NCI-H82 (cell line): ENCODE data around the gene HOXD10.
A peak's percentile ranks its signal among the peaks of the same experiment; 100 is the strongest.

Source experiments
- DNase-seq: peaks from one replicate; lab custom pipeline; 2025; lab: John Stamatoyannopoulos, UW

Gene HOXD10

DNA sequence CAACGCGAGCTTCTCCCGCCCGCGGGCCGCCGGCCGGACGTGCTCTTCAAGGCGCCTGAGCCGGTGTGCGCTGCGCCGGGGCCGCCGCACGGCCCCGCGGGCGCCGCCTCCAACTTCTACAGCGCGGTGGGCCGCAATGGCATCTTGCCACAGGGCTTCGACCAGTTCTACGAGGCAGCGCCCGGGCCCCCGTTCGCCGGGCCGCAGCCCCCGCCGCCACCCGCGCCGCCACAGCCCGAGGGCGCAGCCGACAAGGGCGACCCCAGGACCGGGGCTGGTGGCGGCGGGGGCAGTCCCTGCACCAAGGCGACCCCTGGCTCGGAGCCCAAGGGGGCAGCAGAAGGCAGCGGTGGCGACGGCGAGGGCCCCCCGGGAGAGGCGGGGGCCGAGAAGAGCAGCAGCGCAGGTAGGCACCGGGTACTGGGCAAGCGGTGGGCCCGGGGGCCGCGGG, 8.8 kb upstream of the HOXD10 start:
- no peak for DNase-seq

DNA sequence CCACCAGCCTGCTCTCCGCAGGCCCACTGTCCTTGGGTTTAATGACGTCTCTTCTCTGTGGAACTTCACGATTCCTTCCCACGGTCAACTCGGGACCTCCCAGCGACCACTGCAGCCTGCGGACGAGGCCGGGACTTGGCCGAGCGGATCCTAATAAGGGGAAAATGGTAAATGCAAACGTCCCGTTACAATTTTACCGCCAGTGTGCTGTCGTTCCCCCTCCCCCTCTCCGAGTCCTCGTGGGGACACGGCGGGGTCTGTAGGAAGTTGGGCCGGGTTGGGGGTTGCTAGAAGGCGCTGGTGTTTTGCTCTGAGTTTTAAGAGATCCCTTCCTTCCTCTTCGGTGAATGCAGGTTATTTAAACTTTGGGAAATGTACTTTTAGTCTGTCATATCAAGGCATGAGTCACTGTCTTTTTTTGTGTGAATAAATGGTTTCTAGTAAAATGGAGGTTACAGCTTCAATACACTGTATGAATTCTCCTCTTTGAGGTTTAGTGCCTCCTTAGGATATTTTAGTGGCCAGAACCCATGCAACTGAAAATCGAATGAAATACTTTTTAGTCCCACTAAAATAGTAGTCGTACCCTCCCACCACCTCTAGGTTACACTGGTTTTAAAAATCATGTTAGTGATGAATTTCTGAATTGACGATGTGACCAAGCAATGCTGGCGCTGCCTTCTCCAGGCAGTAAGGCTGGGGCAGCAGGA, 7.2 kb upstream of the HOXD10 start:
- no peak for DNase-seq

- DNase-seq = no peak
Measured at GRCh38 chr2:176109946-176110345, 6.6 kb upstream of the HOXD10 start.

DNA sequence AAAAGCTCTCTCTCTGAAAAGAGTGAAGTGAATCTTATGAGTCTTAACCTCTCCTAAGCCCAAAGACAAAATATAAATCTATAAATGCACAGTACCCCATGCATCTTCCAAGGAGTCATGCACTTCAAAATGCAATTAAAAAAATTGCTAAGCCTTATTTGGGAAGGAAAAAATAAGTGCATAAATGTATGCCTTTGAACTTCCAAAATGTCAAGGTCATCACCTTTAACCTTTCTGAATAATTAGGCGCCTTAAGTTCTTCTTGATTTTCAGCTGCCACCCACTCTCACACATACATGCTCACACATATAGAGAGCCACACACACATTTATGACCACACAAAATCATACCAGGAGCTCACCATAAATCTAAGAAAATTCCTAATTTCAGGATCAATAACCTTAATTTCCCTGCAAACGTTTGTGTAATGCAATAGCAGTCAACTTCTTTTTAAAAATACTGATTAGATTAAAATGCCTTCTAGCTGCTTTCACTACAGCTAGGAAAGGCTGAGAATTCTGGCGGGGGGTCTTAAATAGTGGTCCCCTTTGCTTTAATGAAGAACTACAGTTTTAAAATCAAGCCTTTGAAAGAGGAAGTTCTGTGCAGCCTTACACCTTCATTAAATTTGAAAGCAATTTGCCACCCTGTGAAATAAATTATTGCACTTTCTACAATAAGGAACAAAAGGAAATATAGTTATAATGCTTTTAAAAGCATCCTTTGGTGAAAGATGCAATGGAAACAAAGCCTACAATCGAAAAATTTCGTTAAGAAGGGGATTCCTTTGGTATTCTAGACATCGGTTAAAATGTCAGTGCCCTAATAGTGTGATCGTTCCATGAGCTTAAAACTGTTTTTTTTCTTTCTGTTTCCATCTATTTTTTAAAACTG, 5.9 kb upstream of the HOXD10 start:
- no peak for DNase-seq

DNA sequence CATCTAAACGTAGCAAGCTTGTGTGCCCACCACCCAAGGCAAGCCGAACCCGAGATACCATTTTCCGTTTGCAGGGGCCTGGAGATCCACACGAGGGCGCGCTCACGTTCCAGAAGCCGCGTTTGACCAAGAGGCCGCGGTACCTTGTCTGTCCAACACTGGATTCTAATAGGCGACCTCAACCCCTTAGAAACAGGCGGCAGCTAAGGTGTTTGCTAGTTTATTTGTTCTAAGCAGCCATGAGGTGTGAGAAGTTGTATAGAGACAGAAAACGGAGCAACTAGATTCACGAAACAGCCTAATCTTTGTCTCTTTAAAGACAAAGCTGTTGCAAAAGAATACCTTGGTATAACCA, 5.3 kb upstream of the HOXD10 start:
- DNase-seq = peak; percentile 88

GRCh38 chr2:176111846-176112374, 4.7 kb upstream of the HOXD10 start:
- DNase-seq = no peak

DNA sequence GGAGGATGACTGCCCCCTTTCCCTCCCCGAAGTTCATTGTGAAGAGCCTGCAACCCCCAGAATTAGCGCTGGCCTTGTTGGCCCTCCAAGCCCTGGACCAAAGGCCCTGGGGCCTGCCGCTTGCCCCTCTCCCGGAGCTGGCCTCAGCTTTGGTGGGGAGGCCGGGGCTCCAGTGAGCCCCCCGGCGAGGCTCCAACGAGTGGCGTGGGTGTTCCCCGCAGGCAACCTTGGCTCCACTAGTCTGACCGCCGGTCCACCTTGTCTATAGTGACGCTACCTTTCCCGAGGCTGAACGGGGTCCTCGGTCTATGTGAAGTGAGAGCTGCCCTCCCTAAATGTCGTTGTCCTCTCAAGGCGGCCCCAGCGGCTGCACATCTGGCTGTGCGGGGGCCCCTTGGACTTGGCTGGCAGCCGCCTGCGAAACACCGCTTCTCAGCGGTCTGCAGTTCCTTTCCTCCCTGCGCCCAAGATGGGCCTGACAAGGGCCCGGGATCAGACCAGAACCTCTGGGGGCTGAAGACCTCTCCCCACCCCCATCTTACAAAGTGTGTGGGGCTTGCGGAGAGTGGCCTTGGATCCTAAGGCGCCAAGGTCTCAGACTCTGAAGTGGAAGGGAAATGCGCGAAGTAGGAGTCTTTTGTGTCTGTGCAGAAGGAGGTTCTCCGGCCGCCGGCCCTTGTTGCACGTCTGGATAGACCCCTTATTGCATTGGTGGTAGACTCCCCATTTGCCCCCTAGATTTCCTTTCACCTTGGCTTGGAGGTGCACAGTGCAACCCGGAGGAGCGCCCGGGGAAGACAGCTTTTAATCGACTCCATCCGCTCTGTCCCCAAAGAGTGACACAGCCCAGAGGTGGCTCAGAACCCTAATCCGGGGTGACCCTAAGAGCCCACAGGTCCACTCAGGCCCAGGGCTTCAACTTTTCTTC, 3.9 kb upstream of the HOXD10 start:
- DNase-seq = no peak

DNA sequence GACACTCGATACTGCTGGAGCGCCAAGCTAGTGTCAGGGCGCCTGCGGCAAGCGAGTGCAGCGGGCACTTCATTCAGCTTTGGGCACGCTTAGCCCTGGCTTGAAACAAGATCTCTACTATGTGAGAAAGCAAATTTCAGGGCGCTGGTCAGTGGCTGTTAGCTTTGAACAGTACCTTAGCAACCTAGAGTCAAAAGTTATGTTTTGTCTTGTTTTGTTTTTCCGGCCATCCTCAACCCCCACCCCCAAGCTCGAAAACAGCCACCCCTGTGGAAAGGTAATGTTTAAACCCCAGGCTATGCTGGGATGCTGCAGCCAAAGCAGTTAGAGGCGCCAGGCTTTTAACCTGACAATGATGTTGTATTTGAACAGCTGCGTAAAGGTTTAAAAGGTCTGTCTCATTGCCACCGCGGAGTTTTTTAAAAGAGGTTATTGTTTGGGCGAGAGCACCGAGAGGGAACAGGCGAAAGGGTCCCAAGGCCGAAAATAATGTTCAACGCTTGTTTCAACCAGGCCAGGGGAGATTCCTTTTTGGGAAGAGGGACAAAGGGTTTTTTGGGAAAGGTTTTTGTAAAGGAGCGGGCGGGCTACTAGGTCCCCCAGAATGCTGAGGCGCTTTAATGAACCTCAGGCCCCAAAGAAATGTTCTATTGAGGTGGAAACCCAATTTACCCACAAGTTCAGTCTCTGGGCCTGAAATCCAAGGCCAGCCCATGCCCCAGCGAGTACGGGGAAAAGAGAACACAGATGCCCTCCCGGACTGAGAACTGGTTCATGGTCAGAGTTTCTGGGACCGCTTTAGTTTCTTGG, 2.3 kb upstream of the HOXD10 start:
- no peak for DNase-seq

DNA sequence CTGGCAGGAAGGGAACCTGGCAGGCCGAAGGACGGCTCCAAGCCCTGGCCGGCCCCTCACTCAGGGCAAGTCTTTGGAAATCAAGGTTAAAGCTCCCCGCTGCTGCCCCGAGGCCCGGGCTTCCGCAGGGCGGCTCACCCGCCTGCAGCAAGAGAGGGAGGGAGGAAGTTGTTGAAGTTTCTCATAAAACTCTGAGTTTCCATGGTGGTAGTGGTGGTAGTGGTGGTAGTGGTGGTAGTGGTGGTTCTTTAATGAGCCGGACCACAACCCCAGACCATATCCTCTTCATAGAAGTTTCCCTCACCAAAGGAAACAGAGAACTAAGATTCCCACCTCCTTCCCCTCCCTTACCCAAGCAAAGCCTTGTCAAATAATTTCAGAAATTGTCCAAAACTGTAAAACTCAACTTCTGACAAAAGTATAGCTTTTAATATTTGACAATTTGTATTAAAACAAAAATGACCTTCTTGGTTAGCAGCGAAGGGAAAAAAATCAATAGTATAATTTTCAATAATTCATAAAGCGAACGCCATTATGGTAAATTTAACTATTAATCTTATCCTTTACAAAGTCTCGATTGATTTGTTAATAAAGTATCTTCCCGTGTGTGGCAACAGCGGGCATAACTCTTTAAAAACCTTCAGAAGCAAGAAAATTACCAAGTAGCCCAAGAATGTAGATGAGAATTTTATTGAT, 1.5 kb upstream of the HOXD10 start:
- DNase-seq = no peak

DNA sequence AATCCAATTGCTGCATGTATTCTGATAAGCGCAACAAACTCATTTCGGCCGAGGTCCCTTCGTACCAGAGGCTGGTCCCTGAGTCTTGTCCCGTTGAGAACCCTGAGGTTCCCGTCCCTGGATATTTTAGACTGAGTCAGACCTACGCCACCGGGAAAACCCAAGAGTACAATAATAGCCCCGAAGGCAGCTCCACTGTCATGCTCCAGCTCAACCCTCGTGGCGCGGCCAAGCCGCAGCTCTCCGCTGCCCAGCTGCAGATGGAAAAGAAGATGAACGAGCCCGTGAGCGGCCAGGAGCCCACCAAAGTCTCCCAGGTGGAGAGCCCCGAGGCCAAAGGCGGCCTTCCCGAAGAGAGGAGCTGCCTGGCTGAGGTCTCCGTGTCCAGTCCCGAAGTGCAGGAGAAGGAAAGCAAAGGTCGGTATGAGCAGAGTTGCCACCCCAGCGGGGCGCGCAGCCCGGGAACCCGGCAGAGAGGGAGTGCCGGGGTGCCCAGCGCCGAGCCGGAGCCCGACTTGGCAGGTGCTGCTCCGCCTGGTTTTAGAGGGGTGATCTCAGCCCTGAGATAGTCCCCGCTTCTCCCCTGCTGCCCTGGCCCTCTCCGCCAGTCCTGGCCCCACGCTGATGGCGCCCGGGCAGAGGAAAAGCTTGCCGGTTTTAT, 714 bp downstream of the HOXD10 start:
- no peak for DNase-seq

- DNase-seq = no peak
Measured at GRCh38 chr2:176117823-176118371, 1.3 kb downstream of the HOXD10 start.

GRCh38 chr2:176118601-176119339, 2.2 kb downstream of the HOXD10 start:
- DNase-seq = peak; percentile 83

DNA sequence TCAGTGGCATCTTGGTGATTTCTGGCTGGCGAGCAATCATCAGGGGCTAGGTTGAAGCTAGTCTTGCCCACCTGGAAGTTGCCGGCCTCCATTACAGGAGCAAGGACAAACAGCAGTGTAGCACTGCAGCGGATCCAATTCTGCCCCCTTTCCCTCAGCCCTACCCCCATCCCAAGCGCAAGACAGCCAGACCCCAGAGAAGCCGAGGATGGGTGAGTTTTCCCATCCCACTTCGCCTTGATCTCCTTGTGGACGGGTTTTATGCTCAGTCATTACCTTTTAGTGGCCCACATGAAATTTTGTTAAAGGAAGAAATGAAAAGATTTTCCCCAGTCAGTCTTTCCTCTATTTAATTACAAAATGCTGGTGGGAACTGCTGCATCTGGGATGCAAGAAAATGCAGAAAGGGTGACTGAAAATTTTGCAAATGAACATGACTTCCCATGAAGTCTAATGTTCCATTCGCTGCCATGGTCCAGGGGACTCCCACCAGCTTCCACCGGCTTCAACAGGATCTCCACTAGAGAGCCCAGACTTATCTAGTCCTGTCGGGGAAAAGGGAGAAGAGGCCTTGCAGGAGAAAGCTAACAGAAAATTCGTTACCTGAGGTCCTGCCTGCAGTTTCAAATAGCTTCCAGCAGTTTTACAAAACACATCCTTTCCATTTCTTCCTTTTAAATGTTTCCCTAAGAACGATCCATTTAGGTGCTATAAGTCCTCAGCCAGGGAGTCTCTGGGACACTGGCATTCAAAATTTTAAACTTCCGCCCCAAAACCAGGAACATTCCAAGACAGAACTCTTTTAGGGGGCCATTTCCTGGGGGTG, 4.0 kb downstream of the HOXD10 start:
- no peak for DNase-seq

DNA sequence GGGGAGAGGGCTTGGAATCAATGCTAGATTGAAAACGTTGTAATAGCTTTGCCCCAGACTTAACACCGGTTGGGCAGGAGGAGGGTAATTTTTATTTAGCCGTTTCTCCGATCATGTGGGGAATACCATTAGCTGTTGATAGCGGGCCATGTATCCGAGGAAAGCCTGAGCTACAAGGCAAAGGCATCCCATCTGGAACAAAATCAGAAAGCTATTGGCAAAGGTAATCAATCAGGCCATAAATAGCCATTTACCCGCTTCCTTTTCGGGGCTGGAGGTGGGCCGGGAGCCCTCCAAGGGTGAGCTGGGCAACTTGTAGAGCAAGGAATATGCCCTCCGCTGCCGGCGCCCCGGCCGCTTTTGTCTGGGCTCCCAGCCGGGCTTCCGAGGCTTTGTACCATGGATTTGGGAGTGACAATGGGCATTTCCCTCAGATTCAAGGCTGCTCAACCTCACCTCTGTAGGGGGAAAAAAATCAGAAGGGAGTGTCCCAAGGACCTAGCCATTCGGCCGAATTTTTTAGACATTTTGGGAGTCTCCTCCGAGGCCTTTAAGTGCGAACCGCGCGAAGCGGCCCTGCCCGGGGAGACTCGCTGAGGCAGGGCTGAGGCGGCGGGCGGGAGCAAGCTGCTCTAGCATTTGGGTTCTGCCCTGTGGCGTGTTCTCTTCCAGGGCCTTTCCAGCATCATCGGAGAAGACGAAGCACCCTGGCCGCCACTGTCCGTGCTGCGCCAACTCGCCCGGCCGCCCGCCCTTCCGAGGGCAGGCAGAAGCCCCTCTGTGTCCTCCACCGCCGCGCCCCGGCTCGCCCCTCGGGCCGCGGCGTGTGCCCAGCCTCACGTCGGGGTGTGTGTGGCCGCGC, 4.8 kb downstream of the HOXD10 start:
- DNase-seq = no peak

DNA sequence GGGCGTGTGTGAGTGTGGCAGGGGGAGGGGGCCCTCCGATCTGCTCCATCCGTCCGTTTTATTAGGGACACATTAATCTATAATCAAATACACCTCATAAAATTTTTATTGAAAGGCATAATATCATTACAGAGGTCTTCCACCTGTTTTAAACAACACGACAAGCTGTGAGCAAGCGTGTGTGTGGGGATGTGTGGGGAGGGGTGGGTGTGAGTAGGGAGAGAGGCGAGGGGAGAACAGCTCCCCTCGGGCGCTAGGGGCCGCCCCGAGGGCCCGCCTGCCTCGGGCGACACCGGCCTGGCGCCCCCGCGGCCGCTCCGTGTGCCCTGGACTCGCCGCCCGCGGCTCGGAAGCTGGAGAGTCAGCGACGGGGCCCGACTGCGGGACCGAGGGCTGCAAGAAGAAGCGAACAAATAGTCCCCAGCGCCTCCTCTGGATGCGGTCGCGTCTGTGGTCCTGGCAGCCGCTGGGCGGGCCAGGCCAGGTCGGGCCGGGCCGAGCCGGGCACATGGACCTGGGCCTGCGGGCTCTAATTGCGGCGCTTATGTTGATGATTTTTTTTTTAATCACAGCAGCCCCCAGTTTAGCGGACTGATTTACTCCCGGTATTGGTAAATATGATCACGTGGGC, 5.6 kb downstream of the HOXD10 start:
- DNase-seq = peak; percentile 86

DNA sequence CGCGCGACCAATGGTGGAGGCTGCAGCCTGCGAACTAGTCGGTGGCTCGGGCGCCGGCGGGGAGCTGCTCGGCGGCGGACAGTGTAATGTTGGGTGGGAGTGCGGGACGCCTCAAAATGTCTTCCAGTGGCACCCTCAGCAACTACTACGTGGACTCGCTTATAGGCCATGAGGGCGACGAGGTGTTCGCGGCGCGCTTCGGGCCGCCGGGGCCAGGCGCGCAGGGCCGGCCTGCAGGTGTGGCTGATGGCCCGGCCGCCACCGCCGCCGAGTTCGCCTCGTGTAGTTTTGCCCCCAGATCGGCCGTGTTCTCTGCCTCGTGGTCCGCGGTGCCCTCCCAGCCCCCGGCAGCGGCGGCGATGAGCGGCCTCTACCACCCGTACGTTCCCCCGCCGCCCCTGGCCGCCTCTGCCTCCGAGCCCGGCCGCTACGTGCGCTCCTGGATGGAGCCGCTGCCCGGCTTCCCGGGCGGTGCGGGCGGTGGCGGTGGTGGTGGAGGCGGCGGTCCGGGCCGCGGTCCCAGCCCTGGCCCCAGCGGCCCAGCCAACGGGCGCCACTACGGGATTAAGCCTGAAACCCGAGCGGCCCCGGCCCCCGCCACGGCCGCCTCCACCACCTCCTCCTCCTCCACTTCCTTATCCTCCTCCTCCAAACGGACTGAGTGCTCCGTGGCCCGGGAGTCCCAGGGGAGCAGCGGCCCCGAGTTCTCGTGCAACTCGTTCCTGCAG, 6.3 kb downstream of the HOXD10 start, which contains the start of gene HOXD9:
TSS of gene HOXD9 (plus strand) at position 37 of the 728 bp plus-strand sequence. CDS start at position 87, 50 bp downstream.
- DNase-seq = peak; percentile 62
